WTC11 (cell line): ENCODE measurements around the gene C9.

Experiments used
- ERG ChIP-seq: fragments of 250-450 bp; sonication (Bioruptor Pico); IDR thresholded peaks from 2 replicates; pipeline ENCODE4 v1.8.0; 2021; ENCODE audit warnings: mild to moderate bottlenecking
- GRHL2 ChIP-seq: fragments of 250-450 bp; sonication (Bioruptor Pico); IDR thresholded peaks from 2 replicates; pipeline ENCODE4 v1.8.0; 2022; ENCODE audit warnings: mild to moderate bottlenecking, moderate library complexity; ENCODE audit not compliant: insufficient replicate concordance, severe bottlenecking
- GTF2I ChIP-seq: fragments of 250-450 bp; sonication (Bioruptor Pico); conservative IDR thresholded peaks from 2 replicates; pipeline ENCODE4 v1.4.0; 2021; ENCODE audit warnings: mild to moderate bottlenecking
- NFYB ChIP-seq: sonication (generic); formaldehyde crosslinking; conservative IDR thresholded peaks from 2 replicates; pipeline ENCODE4 v1.8.0; 2022; ENCODE audit warnings: low read depth, missing genetic modification reagents
- NR1H2 ChIP-seq: sonication (generic); formaldehyde crosslinking; IDR thresholded peaks from 2 replicates; pipeline ENCODE4 v1.9.0; 2021; ENCODE audit warnings: mild to moderate bottlenecking, moderate library complexity, missing genetic modification reagents
- NR3C1 ChIP-seq: sonication (generic); formaldehyde crosslinking; conservative IDR thresholded peaks from 2 replicates; pipeline ENCODE4 v1.8.1; 2023; ENCODE audit warnings: low read depth, mild to moderate bottlenecking, missing genetic modification reagents
- SP1 ChIP-seq: sonication (generic); formaldehyde crosslinking; conservative IDR thresholded peaks from 2 replicates; pipeline ENCODE4 v1.8.1; 2022; ENCODE audit warnings: missing genetic modification reagents
- USF1 ChIP-seq: sonication (generic); formaldehyde crosslinking; IDR thresholded peaks from 2 replicates; pipeline ENCODE4 v1.8.0; 2022; ENCODE audit warnings: mild to moderate bottlenecking, missing genetic modification reagents
- USF2 ChIP-seq: sonication (generic); formaldehyde crosslinking; IDR thresholded peaks from 2 replicates; pipeline ENCODE4 v1.8.1; 2023; ENCODE audit warnings: mild to moderate bottlenecking, missing genetic modification reagents, moderate library complexity
- ZNF138 ChIP-seq: sonication (generic); formaldehyde crosslinking; conservative IDR thresholded peaks from 2 replicates; pipeline ENCODE4 v1.8.1; 2022; ENCODE audit warnings: mild to moderate bottlenecking, moderate library complexity, missing genetic modification reagents
- ZNF396 ChIP-seq: fragments of 250-450 bp; sonication (Bioruptor Pico); IDR thresholded peaks from 2 replicates; pipeline ENCODE4 v1.8.0; 2021; ENCODE audit warnings: mild to moderate bottlenecking, moderate library complexity, borderline replicate concordance
- TF ChIP-seq, protein P1 (sequence below): fragments of 200-600 bp; IDR thresholded peaks from 2 replicates; pipeline ENCODE4 v1.8.0; 2022; ENCODE audit warnings: antibody characterized with exemption
- TF ChIP-seq, protein P2 (sequence below): sonication (generic); formaldehyde crosslinking; IDR thresholded peaks from 2 replicates; pipeline ENCODE4 v1.8.0; 2022; ENCODE audit warnings: missing genetic modification reagents
- TF ChIP-seq, protein P3 (sequence below): sonication (generic); formaldehyde crosslinking; IDR thresholded peaks from 2 replicates; pipeline ENCODE4 v1.8.0; 2022; ENCODE audit warnings: mild to moderate bottlenecking, missing genetic modification reagents

DNA sequence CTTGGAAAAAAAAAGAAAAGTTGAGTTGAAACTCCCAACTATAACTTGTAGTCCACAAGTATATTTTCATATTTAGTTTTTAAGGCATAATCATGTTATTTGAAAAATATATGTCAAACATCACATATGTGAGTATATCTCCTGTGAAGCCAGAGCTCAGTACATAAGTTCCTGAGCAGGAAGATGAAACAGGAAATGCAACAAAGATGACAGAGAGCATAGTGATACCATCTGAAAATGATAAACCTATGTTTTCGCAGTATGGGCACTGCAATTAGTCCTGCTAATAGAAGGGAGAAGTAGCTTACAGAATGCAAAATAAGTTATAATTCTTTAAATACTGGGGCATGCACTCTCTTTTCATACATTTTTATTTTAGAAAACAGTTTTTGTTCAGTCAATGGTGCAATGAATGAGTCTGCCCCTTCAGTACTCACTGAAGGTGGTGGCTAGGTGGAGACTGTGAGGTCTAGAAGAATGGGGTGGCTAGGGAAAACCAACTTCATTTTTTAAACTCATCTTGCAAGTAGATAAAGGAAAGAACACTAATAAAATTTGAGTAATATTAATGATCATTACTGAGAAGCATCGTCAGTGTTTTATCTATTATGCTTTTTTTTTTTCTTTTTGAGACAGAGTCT lies 90.9 kb downstream of the C9 start:
- TF ChIP-seq ZNF396 (no peak), NR3C1 (CRISPR knock-in tag) (no peak), NR1H2 (CRISPR knock-in tag) (no peak), GRHL2 (CRISPR knock-in tag) (no peak), SP1 (CRISPR knock-in tag) (no peak), NFYB (CRISPR knock-in tag) (no peak), GTF2I (CRISPR knock-in tag) (no peak), USF2 (CRISPR knock-in tag) (no peak), ZNF138 (CRISPR knock-in tag) (no peak), USF1 (no peak), ERG (CRISPR knock-in tag) (no peak)
- TF ChIP-seq, protein P1, sequence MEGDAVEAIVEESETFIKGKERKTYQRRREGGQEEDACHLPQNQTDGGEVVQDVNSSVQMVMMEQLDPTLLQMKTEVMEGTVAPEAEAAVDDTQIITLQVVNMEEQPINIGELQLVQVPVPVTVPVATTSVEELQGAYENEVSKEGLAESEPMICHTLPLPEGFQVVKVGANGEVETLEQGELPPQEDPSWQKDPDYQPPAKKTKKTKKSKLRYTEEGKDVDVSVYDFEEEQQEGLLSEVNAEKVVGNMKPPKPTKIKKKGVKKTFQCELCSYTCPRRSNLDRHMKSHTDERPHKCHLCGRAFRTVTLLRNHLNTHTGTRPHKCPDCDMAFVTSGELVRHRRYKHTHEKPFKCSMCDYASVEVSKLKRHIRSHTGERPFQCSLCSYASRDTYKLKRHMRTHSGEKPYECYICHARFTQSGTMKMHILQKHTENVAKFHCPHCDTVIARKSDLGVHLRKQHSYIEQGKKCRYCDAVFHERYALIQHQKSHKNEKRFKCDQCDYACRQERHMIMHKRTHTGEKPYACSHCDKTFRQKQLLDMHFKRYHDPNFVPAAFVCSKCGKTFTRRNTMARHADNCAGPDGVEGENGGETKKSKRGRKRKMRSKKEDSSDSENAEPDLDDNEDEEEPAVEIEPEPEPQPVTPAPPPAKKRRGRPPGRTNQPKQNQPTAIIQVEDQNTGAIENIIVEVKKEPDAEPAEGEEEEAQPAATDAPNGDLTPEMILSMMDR = no peak
- TF ChIP-seq, protein P2, sequence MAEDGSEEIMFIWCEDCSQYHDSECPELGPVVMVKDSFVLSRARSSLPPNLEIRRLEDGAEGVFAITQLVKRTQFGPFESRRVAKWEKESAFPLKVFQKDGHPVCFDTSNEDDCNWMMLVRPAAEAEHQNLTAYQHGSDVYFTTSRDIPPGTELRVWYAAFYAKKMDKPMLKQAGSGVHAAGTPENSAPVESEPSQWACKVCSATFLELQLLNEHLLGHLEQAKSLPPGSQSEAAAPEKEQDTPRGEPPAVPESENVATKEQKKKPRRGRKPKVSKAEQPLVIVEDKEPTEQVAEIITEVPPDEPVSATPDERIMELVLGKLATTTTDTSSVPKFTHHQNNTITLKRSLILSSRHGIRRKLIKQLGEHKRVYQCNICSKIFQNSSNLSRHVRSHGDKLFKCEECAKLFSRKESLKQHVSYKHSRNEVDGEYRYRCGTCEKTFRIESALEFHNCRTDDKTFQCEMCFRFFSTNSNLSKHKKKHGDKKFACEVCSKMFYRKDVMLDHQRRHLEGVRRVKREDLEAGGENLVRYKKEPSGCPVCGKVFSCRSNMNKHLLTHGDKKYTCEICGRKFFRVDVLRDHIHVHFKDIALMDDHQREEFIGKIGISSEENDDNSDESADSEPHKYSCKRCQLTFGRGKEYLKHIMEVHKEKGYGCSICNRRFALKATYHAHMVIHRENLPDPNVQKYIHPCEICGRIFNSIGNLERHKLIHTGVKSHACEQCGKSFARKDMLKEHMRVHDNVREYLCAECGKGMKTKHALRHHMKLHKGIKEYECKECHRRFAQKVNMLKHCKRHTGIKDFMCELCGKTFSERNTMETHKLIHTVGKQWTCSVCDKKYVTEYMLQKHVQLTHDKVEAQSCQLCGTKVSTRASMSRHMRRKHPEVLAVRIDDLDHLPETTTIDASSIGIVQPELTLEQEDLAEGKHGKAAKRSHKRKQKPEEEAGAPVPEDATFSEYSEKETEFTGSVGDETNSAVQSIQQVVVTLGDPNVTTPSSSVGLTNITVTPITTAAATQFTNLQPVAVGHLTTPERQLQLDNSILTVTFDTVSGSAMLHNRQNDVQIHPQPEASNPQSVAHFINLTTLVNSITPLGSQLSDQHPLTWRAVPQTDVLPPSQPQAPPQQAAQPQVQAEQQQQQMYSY (CRISPR knock-in tag) = no peak
- TF ChIP-seq, protein P3, sequence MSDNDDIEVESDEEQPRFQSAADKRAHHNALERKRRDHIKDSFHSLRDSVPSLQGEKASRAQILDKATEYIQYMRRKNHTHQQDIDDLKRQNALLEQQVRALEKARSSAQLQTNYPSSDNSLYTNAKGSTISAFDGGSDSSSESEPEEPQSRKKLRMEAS = no peak
